Erythroblast (primary cell): ENCODE measurements around the gene ADAM11.

Experiments
- GATA1 ChIP-seq: IDR thresholded peaks from 2 replicates; pipeline ENCODE4 v1.6.1; 2011; ENCODE audit warnings: low read depth, mild to moderate bottlenecking, control low read depth, low read length, moderate library complexity
- POLR2A ChIP-seq: IDR thresholded peaks from 2 replicates; pipeline ENCODE4 v1.6.1; 2011; ENCODE audit warnings: mild to moderate bottlenecking, low read length

- no peak for TF ChIP-seq POLR2A
- TF ChIP-seq GATA1, result no peak
These were observed 11.6 kb downstream of the ADAM11 start for GRCh38 chr17:44770166-44770925.
